NOMO-1 (cell line): ENCODE data around the gene ANO5.

Experiments used
- DNase-seq, 2 experiments: peaks; one replicate each; lab custom pipeline; 2025; ENCODE audit not compliant: unreplicated experiment in 2 of 2; lab: John Stamatoyannopoulos, UW

ANO5 gene

GRCh38 chr11:22317656-22318055 lies 124.8 kb downstream of the ANO5 start:
- DNase-seq, result no peak

- DNase-seq, result no peak
These were observed 138.9 kb downstream of the ANO5 start for GRCh38 chr11:22331771-22332170.
